DOHH2 (cell line): Measurements from ENCODE around the gene S100B.

Experiments used
- H3F3A ChIP-seq: fragments of 200-600 bp; sonication (generic), shearing (Covaris generic); 2 replicates; pipeline ENCODE4 v1.6.0; 2016; ENCODE audit warnings: antibody characterized with exemption, mild to moderate bottlenecking; ENCODE audit not compliant: control insufficient read depth, insufficient read depth
- H3K27ac ChIP-seq: fragments of 200-600 bp; sonication (generic); 2 replicates; pipeline ENCODE4 v1.5.1; 2014; ENCODE audit warnings: low read depth, mild to moderate bottlenecking, low read length, moderate library complexity
- H3K27me3 ChIP-seq: fragments of 200-600 bp; sonication (generic); 2 replicates; pipeline ENCODE4 v1.6.1; 2014; ENCODE audit warnings: mild to moderate bottlenecking, low read length, mixed read lengths; ENCODE audit not compliant: control insufficient read depth
- H3K36me3 ChIP-seq: fragments of 200-600 bp; sonication (generic); 2 replicates; pipeline ENCODE4 v1.6.1; 2014; ENCODE audit warnings: mild to moderate bottlenecking, low read length, moderate library complexity, mixed read lengths; ENCODE audit not compliant: control insufficient read depth
- H3K4me1 ChIP-seq: fragments of 200-600 bp; sonication (generic); 2 replicates; pipeline ENCODE4 v1.6.1; 2014; ENCODE audit warnings: mild to moderate bottlenecking, low read length, mixed read lengths; ENCODE audit not compliant: control insufficient read depth
- H3K4me2 ChIP-seq: fragments of 200-600 bp; sonication (generic); 2 replicates; pipeline ENCODE4 v1.6.0; 2014; ENCODE audit warnings: mild to moderate bottlenecking, low read length, moderate library complexity
- H3K4me3 ChIP-seq: fragments of 200-600 bp; sonication (generic); 2 replicates; pipeline ENCODE4 v1.5.1; 2014; ENCODE audit warnings: mild to moderate bottlenecking, low read length, mixed read lengths
- H3K79me2 ChIP-seq: fragments of 200-600 bp; sonication (generic); 2 replicates; pipeline ENCODE4 v1.6.1; 2014; ENCODE audit warnings: mild to moderate bottlenecking, low read length, mixed read lengths; ENCODE audit not compliant: control insufficient read depth
- H3K9me2 ChIP-seq: fragments of 200-600 bp; sonication (generic); replicated peaks from 2 replicates; pipeline ENCODE4 v1.6.1; 2014; ENCODE audit warnings: mild to moderate bottlenecking, low read length, mixed read lengths; ENCODE audit not compliant: control insufficient read depth
- H3K9me3 ChIP-seq: fragments of 200-600 bp; sonication (generic); 2 replicates; pipeline ENCODE4 v1.6.1; 2014; ENCODE audit warnings: antibody characterized with exemption, low read length, mixed read lengths; ENCODE audit not compliant: control insufficient read depth, insufficient read depth
- H4K20me1 ChIP-seq: fragments of 200-600 bp; sonication (generic); 2 replicates; pipeline ENCODE4 v1.6.0; 2014; ENCODE audit warnings: low read depth, mild to moderate bottlenecking, antibody characterized with exemption, low read length, moderate library complexity; ENCODE audit not compliant: control insufficient read depth, insufficient read depth
- EZH2phosphoT487 ChIP-seq: fragments of 200-600 bp; sonication (generic); IDR thresholded peaks from 2 replicates; pipeline ENCODE4 v1.6.1; 2017; ENCODE audit warnings: borderline replicate concordance, mild to moderate bottlenecking, antibody characterized with exemption, low read length, moderate library complexity, mixed read lengths
- TF ChIP-seq, protein P1 (sequence below): fragments of 200-600 bp; sonication (generic); IDR thresholded peaks from one replicate; pipeline ENCODE4 v1.5.1; 2014; ENCODE audit warnings: antibody characterized with exemption, mild to moderate bottlenecking, low read depth, low read length; ENCODE audit not compliant: poor library complexity, severe bottlenecking

S100B gene

GRCh38 chr21:46550116-46550941, 54.6 kb downstream of the S100B start:
- no peak for TF ChIP-seq EZH2phosphoT487
- TF ChIP-seq, protein P1, sequence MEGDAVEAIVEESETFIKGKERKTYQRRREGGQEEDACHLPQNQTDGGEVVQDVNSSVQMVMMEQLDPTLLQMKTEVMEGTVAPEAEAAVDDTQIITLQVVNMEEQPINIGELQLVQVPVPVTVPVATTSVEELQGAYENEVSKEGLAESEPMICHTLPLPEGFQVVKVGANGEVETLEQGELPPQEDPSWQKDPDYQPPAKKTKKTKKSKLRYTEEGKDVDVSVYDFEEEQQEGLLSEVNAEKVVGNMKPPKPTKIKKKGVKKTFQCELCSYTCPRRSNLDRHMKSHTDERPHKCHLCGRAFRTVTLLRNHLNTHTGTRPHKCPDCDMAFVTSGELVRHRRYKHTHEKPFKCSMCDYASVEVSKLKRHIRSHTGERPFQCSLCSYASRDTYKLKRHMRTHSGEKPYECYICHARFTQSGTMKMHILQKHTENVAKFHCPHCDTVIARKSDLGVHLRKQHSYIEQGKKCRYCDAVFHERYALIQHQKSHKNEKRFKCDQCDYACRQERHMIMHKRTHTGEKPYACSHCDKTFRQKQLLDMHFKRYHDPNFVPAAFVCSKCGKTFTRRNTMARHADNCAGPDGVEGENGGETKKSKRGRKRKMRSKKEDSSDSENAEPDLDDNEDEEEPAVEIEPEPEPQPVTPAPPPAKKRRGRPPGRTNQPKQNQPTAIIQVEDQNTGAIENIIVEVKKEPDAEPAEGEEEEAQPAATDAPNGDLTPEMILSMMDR = no peak
- Histone ChIP-seq H3K36me3 (peaks cover 9% of the 10 kb centered on the region; the same call in 1 of the 2 replicates), H3K4me2 (no peak overlapping the region)

DNA sequence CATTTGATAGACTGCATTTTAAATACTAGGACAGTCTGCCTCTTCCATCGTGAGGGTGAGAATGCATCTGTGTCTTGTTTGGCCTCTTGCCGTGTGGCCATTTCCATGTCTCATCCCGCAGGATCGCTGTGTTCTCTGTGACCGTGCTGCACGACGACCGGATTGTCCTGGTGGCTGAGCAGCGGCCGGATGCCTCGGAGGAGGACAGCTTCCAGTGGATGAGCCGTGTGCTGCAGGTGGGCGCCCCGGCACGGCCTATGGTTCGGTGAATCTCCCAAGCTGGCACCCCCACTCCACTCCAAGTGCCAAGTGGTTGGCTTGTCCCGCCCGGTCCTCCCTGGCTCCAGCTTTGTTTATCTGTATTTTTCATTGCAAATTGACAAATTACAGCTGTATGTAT, 55.2 kb downstream of the S100B start:
- Histone ChIP-seq H3K4me3 (no peak overlapping the region), H3K36me3 (peaks cover 9% of the 10 kb centered on the region; the same call in 1 of the 2 replicates), H3F3A (0 out of 2 replicates have a peak, but pooled peaks cover 2% of the 10 kb centered on the region), H3K27me3 (no peaks in the 10 kb centered on the region), H3K9me2 (no peaks in the 10 kb centered on the region), H3K79me2 (no peaks in the 10 kb centered on the region), H3K27ac (no peak overlapping the region), H4K20me1 (no peaks in the 10 kb centered on the region), H3K4me1 (peaks cover 19% of the 10 kb centered on the region), H3K4me2 (no peak overlapping the region), H3K9me3 (no peaks in the 10 kb centered on the region)
- TF ChIP-seq, protein P1 = no peak
- no peak for TF ChIP-seq EZH2phosphoT487

More at GRCh38 chr21:46550116-46550941, 54.6 kb downstream of the S100B start:
- peaks cover 19% of the 10 kb centered on the region for H3K4me1 ChIP-seq
- no peaks in the 10 kb centered on the region for H4K20me1 ChIP-seq
- 0 out of 2 replicates have a peak, but pooled peaks cover 2% of the 10 kb centered on the region for H3F3A ChIP-seq
- H3K27me3 ChIP-seq = no peaks in the 10 kb centered on the region
- H3K9me3 ChIP-seq = no peaks in the 10 kb centered on the region
- no peak overlapping the region for H3K27ac ChIP-seq
- H3K9me2 ChIP-seq = no peaks in the 10 kb centered on the region
- no peaks in the 10 kb centered on the region for H3K79me2 ChIP-seq
- no peak overlapping the region for H3K4me3 ChIP-seq
